NB4 (cell line): Measurements from ENCODE around the gene TNNT3.

Experiments
- DNase-seq: peaks from one replicate; pipeline ENCODE4 v3.0.0; 2010; ENCODE audit warnings: low read depth
- H3K4me3 ChIP-seq: one replicate; pipeline ENCODE4 v1.5.1; 2011; ENCODE audit warnings: mild to moderate bottlenecking, low read depth, low read length, moderate library complexity
- MYC ChIP-seq: IDR thresholded peaks from 2 replicates; pipeline ENCODE4 v1.6.1; 2011; ENCODE audit warnings: low read depth, low read length
- POLR2A ChIP-seq: IDR thresholded peaks from 2 replicates; pipeline ENCODE4 v1.6.1; 2011; ENCODE audit warnings: mild to moderate bottlenecking; ENCODE audit not compliant: insufficient read length; ENCODE audit errors: extremely low read depth
- TF ChIP-seq, protein P1 (sequence below): IDR thresholded peaks from one replicate; pipeline ENCODE4 v1.5.1; 2012; ENCODE audit warnings: low read depth, low read length
- TF ChIP-seq, protein P2 (sequence below): IDR thresholded peaks from 2 replicates; pipeline ENCODE4 v1.6.1; 2011; ENCODE audit warnings: low read depth, low read length

TNNT3 gene

DNA sequence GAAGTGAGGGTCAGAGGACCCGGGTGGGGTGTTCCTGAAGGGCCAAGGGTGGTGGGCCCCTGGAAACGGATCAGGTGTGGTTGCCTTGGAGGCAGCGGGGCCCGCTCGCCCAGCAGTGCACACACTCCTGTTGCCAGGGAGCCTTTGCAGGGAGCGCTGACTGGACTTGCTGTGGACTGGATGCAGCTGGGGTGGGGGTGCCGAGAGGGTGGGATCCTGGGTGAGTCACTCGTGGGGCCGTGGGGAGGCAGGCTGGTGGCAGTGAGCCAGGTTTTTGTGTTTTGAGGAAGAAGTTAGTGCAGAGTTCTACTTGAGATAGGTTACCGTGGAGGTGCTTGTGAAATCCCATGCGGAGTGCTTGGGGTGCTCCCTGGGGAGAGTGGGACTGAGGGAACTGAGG lies 28.9 kb downstream of the TNNT3 start:
- no peak for DNase-seq
- H3K4me3 ChIP-seq = no peak overlapping the region
- TF ChIP-seq MYC (no peak), POLR2A (no peak)
- TF ChIP-seq, protein P1, sequence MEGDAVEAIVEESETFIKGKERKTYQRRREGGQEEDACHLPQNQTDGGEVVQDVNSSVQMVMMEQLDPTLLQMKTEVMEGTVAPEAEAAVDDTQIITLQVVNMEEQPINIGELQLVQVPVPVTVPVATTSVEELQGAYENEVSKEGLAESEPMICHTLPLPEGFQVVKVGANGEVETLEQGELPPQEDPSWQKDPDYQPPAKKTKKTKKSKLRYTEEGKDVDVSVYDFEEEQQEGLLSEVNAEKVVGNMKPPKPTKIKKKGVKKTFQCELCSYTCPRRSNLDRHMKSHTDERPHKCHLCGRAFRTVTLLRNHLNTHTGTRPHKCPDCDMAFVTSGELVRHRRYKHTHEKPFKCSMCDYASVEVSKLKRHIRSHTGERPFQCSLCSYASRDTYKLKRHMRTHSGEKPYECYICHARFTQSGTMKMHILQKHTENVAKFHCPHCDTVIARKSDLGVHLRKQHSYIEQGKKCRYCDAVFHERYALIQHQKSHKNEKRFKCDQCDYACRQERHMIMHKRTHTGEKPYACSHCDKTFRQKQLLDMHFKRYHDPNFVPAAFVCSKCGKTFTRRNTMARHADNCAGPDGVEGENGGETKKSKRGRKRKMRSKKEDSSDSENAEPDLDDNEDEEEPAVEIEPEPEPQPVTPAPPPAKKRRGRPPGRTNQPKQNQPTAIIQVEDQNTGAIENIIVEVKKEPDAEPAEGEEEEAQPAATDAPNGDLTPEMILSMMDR = no peak

DNA sequence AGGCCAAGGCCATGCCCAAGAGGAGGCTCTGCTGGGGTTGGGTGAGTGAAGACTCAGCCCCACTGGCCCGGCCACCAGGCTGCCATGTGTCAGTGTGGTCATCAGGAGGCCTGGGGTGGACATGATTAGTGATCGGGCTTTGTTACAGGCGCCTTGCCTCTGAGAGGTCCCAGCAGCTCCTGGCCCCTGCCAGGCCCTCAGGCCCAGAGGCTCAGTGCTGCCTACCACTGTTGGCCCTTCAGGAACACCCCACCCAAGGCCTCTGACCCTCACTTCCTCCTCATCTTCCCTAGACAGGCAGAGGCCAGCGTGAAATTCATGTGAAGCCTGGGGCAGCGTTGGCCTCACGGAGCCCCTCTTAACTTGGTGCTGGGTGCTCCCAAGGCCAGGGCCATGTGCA lies 29.8 kb downstream of the TNNT3 start:
- DNase-seq = no peak
- no peak overlapping the region for H3K4me3 ChIP-seq
- TF ChIP-seq, protein P1 = no peak
- TF ChIP-seq MYC (no peak), POLR2A (no peak)
- TF ChIP-seq, protein P2, sequence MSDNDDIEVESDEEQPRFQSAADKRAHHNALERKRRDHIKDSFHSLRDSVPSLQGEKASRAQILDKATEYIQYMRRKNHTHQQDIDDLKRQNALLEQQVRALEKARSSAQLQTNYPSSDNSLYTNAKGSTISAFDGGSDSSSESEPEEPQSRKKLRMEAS = no peak

DNA sequence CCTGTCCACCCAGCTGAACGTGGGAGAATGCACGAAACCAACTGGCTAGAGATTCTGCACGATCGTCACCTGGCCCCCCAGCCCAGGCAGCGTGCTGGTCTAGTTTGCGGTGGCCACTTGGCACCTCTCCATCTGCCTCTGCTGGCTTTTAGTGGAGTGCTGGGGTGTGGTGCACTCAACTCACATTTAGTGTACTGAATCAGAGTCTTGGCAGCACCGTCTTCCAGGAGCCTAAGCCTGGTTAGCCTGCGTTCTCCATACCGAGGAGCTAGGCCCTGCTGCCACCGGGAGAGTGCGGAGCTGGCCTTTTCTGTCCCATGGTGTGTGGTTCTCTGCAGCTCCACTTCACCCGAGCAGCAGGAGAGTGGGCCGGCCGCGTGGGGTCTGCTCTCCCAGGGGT lies 30.4 kb downstream of the TNNT3 start:
- H3K4me3 ChIP-seq = no peak overlapping the region

DNA sequence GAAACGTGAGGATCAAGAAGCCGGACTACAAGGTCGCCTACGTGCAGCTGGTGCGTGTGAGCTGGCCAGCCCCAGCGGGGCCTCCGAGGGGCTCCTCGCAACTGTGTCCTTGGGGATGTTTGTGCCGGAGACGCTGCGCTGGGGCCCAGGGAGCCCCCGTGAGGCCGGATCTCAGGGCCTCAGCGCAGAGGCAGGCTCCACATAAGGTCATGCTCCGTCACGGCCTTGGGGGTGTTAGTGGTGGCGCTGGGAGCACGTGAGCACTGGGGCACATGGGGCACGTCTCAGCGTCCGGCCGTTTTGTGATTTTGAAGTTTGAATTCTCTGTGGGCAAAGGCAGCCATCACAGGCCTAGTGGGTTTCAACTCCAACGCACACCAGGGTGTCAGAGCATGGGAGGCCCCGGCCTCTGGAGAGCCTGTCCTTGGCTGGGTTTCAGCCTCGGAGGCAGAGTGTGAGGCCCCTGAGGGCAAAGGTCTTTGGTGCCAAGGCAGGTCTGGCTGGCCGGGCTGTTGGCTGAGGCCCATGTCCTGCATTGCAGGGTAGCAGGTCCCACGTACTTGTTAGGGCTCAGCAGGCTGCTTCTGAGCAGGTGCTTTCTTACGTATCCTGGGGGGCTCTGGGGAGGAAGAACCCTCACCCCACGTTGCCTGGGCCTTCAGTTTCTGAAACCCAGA lies 33.4 kb downstream of the TNNT3 start:
- no peak for TF ChIP-seq POLR2A
- TF ChIP-seq, protein P2 = no peak
- TF ChIP-seq MYC = no peak
- TF ChIP-seq, protein P1 = no peak
- H3K4me3 ChIP-seq = no peak overlapping the region
- no peak for DNase-seq

More for the DNA sequence above, 30.4 kb downstream of the TNNT3 start:
- no peak for TF ChIP-seq POLR2A
- TF ChIP-seq, protein P1 = no peak
- no peak for DNase-seq

DNA sequence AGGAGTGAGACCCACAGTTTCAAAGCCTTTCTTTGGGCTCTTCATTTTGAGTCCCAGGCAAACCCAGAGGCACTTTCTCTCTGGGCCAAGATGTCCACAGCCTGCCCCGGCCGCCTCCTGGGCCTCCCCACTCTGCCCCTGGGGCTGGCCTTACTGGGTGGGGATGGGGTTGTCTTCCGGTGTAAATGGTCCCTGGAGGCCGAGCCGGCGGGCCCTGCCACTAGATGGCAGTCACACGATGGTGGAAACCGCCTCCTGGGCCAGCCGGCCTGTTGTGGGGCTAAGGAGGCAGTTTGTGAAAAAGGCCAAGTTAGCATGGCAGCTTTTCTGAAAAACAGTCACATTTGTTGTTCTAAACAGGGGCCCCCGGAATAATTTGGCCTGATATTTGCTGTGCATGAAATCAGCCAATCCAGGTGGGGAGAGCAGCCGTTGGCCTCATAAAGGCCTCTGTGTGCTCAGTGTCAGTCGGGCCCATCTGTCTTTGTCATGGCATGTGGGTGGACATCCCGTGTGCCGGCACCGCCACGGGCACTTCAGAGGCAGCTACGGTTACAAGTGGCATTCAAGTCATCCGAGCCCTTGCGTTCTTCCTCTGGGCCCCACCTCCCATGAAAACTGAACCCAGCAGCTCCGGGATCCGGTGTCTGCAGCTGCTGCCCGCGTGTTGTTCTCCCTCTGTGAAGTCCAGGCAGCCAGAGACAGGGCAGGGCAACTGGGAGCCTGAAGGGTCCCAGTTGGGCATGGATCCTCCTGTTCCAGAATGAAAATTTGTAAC lies 34.2 kb downstream of the TNNT3 start:
- H3K4me3 ChIP-seq = no peak overlapping the region
- no peak for DNase-seq

More for the DNA sequence above, 34.2 kb downstream of the TNNT3 start:
- TF ChIP-seq POLR2A = no peak
- TF ChIP-seq, protein P2 = no peak
- TF ChIP-seq, protein P1 = no peak
- no peak for TF ChIP-seq MYC
